Measurements from ENCODE around the gene UNC13B. TPM values are rescaled to one million over a fixed set of nuclear protein-coding genes. Genes with fewer than 3 reads are reported as not detected.

Gene UNC13B
- total and polyA plus RNA-seq, 2 donors (not counting 1 experiment from before 2014, with no cell fraction given) = 0.19 to 0.25 TPM

DNA sequence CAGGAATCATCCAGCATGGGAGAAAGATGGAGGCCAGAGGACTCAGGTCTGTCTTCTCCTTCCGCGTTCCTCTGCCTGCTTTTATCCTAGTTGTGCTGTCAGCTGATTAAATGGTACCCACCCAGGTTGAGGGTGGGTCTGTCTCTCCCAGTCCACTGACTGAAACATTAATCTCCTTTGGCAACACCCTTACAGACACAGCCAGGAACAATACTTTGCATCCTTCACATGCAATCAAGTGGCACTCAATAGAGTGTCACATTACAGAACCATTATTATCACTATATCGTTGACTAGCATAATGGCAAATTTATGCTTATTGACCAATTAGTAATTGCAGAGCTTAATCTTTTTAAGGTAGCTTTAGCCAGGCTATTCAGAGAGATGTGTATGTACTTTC lies 64.8 kb downstream of the UNC13B start:
- H3K4me3 ChIP-seq (ENCODE audit: control extremely low read depth in 1 of 5, extremely low read depth in 1 of 5, insufficient read depth in 1 of 5, low read depth in 2 of 5, low read length in 4 of 5) = no peak overlapping the region
- peaks cover 9% of the 10 kb centered on the region for H3K9me3 Mint-ChIP-seq (ENCODE audit: insufficient read depth)
- peaks cover 0 to 3% (median 1%) of the 10 kb centered on the region in 3 donors for H3K9me3 ChIP-seq (ENCODE audit: control extremely low read depth in 1 of 3, control insufficient read depth in 2 of 3, insufficient read depth in 1 of 3, low read length in 2 of 3)
- intact Hi-C loops (cut with micrococcal nuclease) = no loop called here
- H3K4me1 ChIP-seq (ENCODE audit: control insufficient read depth in 2 of 2, insufficient read depth in 2 of 2, low read length in 2 of 2) = no peaks in the 10 kb centered on the region
- DNase-seq (no peak), ATAC-seq (ENCODE audit: low read depth) (no peak)
- H3K27me3 Mint-ChIP-seq = peaks cover 12% of the 10 kb centered on the region
- no peak overlapping the region for H3K27ac Mint-ChIP-seq
- H3K79me2 ChIP-seq (ENCODE audit: control insufficient read depth, insufficient read depth, low read length) = no peaks in the 10 kb centered on the region
- H4K20me1 ChIP-seq (ENCODE audit: control insufficient read depth, insufficient read depth, low read length, poor library complexity, severe bottlenecking) = no peaks in the 10 kb centered on the region
- H3K4me2 ChIP-seq (replicated peaks; ENCODE audit: low read depth, low read length, poor library complexity, severe bottlenecking) = no peak overlapping the region
- H3K4me3 Mint-ChIP-seq = no peak overlapping the region
- WGBS (ENCODE audit: insufficient coverage) = no CpG with 5 or more reads among the region's 3 CpGs
- no peak overlapping the region for H3K9ac ChIP-seq (ENCODE audit: low read length)
- ChIA-PET POLR2A (no interaction called here), CTCF (interaction anchor here (1.0 kb wide), 1 partner anchor 327 kb away, joined by 4 read pairs; no protein-coding TSS in a partner anchor)
- H3K4me1 Mint-ChIP-seq = no peaks in the 10 kb centered on the region
- H3K36me3 ChIP-seq (replicated peaks in 1 of 2; ENCODE audit: control extremely low read depth in 1 of 2, control insufficient read depth in 1 of 2, extremely low read depth in 1 of 2, insufficient read depth in 2 of 2, low read length in 1 of 2) = no peaks in the 10 kb centered on the region
- H3K27ac ChIP-seq (ENCODE audit: low read length in 2 of 2) = no peak overlapping the region
- no peak overlapping the region for H2AFZ ChIP-seq (ENCODE audit: insufficient read depth, low read depth, low read length, poor library complexity, severe bottlenecking)
- no peak for TF ChIP-seq EZH2 (IDR thresholded peaks at IDR 0.05; ENCODE audit: borderline replicate concordance, insufficient read depth, low read depth, low read length, poor library complexity, severe bottlenecking)
- TF ChIP-seq, protein P1, sequence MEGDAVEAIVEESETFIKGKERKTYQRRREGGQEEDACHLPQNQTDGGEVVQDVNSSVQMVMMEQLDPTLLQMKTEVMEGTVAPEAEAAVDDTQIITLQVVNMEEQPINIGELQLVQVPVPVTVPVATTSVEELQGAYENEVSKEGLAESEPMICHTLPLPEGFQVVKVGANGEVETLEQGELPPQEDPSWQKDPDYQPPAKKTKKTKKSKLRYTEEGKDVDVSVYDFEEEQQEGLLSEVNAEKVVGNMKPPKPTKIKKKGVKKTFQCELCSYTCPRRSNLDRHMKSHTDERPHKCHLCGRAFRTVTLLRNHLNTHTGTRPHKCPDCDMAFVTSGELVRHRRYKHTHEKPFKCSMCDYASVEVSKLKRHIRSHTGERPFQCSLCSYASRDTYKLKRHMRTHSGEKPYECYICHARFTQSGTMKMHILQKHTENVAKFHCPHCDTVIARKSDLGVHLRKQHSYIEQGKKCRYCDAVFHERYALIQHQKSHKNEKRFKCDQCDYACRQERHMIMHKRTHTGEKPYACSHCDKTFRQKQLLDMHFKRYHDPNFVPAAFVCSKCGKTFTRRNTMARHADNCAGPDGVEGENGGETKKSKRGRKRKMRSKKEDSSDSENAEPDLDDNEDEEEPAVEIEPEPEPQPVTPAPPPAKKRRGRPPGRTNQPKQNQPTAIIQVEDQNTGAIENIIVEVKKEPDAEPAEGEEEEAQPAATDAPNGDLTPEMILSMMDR (IDR thresholded peaks at IDR 0.05) = no peak
- H3K27me3 ChIP-seq (replicated peaks in 1 of 4; ENCODE audit: control extremely low read depth in 1 of 4, control insufficient read depth in 3 of 4, insufficient read depth in 4 of 4, low read length in 3 of 4) = no peaks in the 10 kb centered on the region

DNA sequence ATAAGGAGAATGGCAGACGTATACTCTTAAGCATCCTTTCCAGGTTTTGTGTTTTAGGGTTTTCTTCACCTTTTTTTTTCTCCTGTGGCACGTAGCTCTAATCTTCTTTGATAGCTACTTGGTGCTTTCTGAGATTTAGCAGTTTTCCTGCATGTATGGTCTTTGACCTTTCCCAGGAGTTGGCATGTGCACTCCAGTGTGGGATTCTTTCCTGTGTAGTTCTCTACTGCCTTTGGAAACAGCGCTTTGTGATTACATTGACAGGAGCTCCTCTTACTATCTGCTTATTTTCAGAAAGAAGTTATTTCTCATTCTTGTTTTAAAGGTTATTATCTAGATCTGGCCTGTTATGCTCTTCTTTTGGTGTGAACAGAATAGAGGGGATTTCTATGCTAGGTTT lies 65.5 kb downstream of the UNC13B start:
- Mint-ChIP-seq H3K4me1 (no peaks in the 10 kb centered on the region), H3K27ac (no peak overlapping the region)
- POLR2A ChIA-PET = interaction anchor here (0.6 kb wide), 1 partner anchor 99 kb away, joined by 4 read pairs; no protein-coding TSS in a partner anchor

More for the DNA sequence above, 65.5 kb downstream of the UNC13B start:
- Mint-ChIP-seq H3K4me3 (no peak overlapping the region), H3K27me3 (peaks cover 12% of the 10 kb centered on the region), H3K9me3 (ENCODE audit: insufficient read depth) (peaks cover 9% of the 10 kb centered on the region)
- 86% methylated on average over 1 of the region's 3 CpGs for WGBS (ENCODE audit: insufficient coverage)
- intact Hi-C loops (cut with micrococcal nuclease) = no loop called here
- Histone ChIP-seq H3K4me2 (replicated peaks; ENCODE audit: low read depth, low read length, poor library complexity, severe bottlenecking) (no peak overlapping the region), H4K20me1 (ENCODE audit: control insufficient read depth, insufficient read depth, low read length, poor library complexity, severe bottlenecking) (no peaks in the 10 kb centered on the region), H3K27ac (ENCODE audit: low read length in 2 of 2) (no peak overlapping the region), H3K9ac (ENCODE audit: low read length) (no peak overlapping the region), H3K4me1 (ENCODE audit: control insufficient read depth in 2 of 2, insufficient read depth in 2 of 2, low read length in 2 of 2) (no peaks in the 10 kb centered on the region), H3K27me3 (replicated peaks in 1 of 4; ENCODE audit: control extremely low read depth in 1 of 4, control insufficient read depth in 3 of 4, insufficient read depth in 4 of 4, low read length in 3 of 4) (no peaks in the 10 kb centered on the region), H3K4me3 (ENCODE audit: control extremely low read depth in 1 of 5, extremely low read depth in 1 of 5, insufficient read depth in 1 of 5, low read depth in 2 of 5, low read length in 4 of 5) (no peak overlapping the region), H3K9me3 (ENCODE audit: control extremely low read depth in 1 of 3, control insufficient read depth in 2 of 3, insufficient read depth in 1 of 3, low read length in 2 of 3) (peaks cover 0 to 3% (median 1%) of the 10 kb centered on the region in 3 donors), H3K79me2 (ENCODE audit: control insufficient read depth, insufficient read depth, low read length) (no peaks in the 10 kb centered on the region), H2AFZ (ENCODE audit: insufficient read depth, low read depth, low read length, poor library complexity, severe bottlenecking) (no peak overlapping the region), H3K36me3 (replicated peaks in 1 of 2; ENCODE audit: control extremely low read depth in 1 of 2, control insufficient read depth in 1 of 2, extremely low read depth in 1 of 2, insufficient read depth in 2 of 2, low read length in 1 of 2) (no peaks in the 10 kb centered on the region)
- ATAC-seq (ENCODE audit: low read depth) (no peak), DNase-seq (no peak)
- TF ChIP-seq, protein P1 (IDR thresholded peaks at IDR 0.05) = no peak
- TF ChIP-seq EZH2 (IDR thresholded peaks at IDR 0.05; ENCODE audit: borderline replicate concordance, insufficient read depth, low read depth, low read length, poor library complexity, severe bottlenecking) = no peak
- CTCF ChIA-PET = interaction anchor here (1.0 kb wide), 1 partner anchor 327 kb away, joined by 4 read pairs; no protein-coding TSS in a partner anchor

Measured in B cell (primary cell).